NCI-H82 (cell line): ENCODE data around the gene ARFGEF3.

Source experiments
- DNase-seq: peaks from one replicate; lab custom pipeline; 2025; lab: John Stamatoyannopoulos, UW

ARFGEF3 gene

DNA sequence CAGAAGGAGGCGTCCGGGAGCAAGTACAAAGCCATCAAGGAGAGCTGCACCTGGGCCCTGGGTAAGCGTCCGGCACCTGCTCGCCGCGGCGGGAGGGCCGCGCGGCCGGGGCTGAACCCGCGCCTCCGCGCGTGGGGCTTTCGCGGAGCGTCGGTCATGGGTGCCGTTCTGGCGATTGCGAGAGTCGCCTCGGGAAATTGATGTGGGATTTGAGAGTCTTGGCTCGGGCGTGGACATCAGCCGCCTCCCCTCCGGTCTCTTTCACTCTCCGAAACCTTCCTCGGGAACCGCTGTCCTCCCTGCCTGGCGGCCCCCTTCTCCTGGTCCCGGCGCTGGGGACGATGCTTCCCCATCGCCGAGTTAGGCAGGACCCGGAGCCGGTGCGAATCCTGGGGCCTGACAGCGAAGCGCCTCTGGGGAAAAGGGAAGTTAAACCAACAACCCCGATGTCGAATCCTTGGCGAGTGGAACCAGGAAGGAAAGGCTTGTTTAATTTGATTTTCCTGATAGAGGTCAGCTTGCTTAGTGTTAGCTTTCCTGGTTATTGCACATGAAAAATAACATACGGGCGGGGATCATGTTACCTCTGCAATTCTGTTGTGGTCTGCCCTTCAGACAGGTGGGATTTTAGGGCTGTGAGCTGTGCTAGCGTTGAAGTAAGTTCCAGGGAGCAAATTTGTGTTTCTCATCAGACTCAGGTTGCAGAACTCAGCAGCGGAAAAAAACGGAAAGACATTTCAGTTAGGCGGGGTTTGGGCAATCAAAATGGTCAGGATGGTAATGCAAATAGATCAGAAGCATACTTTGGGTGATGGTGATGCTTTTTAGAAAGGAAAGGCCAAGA, 594 bp downstream of the ARFGEF3 start:
- peak; percentile 40 for DNase-seq

DNA sequence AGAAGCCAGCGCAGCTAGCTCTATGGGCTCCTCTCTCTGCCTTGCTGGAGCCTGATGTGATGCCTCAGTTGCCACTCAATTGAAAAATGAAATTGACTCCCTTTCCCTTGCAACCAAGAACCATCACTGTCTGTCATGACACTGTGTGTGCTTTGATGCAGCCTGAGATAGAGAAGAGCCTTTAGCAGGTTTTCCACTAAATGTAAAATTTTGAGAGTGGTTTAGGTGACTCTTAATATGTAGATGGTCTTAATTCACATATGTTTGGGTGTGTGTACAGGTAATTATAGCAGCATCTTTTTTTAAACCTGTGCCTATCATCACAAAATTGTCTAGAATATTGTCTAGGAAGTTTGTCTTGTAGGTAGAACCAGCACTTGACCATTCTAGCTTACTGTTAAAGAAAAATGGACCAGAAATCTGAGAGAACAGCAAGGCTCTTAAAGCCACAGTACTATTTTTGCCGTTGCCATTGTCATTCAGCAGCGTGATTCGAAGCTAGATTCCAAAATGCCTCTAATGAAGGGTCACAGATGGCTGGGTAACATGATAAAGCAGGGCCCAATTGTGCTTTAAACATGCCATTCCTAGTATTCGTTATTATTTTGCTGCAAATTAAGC, 1.3 kb downstream of the ARFGEF3 start:
- DNase-seq: no peak

DNA sequence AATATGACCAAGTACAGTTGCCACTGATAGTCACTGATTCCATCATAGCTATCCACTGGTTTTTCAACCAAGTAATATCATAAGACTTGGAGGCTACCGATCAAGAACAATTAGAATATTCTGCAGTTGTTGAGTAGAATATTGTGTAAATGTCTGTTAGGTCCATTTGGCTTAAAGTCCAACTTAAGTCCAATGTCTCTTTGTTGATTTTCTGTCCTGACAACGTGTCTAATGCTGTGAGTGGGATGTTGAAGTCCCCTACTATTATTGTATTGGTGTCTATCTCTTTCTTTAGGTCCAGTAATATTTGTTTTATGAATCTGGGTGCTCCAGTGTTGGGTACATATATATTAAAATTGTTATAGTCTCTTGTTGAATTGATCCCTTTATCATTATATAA, 13.9 kb downstream of the ARFGEF3 start:
- no peak for DNase-seq

DNA sequence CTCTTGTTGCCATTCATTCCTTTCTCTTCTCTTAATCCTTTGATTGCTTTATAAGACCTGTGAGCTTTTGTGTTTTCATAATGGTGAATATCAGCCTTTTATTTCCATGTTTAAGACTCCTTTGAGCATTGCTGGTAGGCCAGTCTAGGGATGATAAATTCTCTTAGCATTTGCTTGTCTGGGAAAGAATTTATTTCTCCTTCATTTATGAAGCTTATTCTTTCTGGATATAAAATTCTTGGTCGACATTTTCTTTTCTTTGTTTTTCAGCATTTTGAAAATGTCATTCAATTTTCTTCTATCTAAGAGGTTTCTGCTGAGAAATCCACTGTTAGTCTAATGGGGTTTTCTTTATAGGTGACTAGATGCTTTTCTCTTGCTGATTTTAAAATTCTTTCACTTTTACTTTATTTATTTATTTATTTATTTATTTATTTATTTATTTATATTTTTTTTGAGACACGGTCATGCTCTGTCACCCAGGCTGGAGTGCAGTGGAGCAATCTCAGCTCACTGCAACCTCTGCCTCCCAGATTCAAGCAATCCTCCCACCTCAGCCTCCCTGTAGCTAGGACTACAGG, 15.0 kb downstream of the ARFGEF3 start:
- no peak for DNase-seq

DNA sequence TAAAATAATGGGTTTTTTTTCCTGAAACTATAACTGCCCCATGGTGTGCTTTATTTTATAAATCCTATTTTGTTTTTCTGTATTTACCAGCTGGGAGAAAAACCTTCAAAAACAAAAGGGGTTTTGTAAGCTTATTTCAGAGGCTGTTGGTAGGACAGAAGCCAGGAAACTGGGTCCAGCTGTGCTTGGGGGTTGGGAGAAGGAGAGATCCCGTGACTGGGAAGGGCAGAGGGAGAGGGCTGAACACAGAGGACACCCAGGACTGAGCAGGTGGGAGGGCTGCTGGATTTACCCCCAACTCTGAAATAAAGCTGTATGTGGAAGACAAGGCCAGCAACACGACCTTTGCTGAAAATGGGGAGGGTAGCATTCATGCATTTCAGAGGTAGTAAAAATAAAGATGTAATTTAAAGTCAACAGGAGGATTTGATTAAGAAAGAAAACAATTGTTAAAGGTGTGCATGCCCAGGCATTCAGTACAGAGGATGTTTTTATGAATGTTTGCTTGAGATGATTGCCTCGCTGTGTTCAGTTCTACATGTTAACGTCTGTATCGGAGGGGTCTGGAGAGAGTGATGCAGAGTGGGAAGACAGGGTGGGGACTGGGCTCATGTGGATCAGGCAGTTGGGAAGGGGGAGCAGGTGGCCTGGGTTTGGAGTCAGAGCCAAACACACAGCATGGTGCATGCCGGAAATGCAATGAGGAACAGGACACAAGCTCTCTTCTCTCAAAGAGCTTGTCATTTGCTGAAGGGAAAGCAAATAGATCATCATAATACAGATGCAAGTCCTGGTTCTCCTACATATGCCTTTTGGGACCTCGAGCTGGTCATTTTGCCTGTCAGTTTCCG, 21.4 kb downstream of the ARFGEF3 start:
- DNase-seq: no peak

DNA sequence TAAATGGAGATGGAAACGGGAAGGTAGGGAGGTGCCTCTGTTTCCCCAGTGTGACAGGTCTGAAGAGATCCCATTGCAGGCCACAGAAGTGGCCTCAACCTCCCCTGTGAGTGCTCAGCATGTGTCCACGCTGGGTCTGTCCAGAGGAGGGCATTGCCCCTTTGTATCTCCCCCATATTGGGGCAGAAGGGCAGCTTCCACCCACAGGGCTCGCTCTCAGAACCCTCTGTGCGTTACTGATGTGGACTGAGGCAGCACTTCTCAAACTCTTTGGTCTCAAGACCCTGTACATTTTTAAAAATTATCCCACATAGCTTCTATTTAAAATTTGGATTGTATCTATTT, 22.0 kb downstream of the ARFGEF3 start:
- DNase-seq: no peak

DNA sequence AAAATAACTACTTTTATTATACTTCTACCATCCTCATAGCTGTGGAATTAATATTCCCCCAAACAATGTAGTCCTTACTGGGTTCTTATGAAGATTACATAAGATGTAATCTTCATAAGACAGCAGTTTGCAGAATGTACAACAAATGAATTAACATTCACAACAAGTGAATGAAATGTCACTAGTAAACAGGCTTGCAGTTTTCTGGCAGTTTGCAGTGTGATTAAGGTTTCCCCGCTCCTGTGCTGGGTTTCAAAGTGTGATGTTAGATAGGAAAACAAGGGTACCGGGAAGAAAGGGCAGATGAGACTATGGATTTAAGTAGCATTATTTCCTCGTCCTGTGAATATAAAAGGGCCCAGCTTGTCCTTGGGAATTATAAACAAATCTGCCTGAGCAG, 22.5 kb downstream of the ARFGEF3 start:
- DNase-seq: no peak

DNA sequence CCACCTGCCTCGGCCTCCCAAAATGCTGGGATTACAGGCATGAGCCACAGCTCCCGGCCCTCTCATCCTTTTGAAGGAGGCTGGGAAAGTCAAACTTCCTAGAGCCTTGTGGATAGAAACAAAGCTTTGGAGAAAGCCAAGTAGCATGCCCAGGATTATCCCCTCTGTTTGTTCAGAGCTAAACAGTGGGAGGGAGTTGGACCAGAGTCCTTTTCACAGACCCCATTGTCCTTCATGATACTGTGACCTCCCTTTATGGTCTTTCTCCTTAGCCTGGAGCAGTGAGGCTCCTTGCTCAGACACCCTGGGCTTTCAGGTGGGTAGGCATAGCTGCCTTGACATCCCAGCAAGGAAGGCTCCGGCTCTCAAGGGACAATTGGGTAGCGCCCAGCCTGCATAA, 25.4 kb downstream of the ARFGEF3 start:
- no peak for DNase-seq

DNA sequence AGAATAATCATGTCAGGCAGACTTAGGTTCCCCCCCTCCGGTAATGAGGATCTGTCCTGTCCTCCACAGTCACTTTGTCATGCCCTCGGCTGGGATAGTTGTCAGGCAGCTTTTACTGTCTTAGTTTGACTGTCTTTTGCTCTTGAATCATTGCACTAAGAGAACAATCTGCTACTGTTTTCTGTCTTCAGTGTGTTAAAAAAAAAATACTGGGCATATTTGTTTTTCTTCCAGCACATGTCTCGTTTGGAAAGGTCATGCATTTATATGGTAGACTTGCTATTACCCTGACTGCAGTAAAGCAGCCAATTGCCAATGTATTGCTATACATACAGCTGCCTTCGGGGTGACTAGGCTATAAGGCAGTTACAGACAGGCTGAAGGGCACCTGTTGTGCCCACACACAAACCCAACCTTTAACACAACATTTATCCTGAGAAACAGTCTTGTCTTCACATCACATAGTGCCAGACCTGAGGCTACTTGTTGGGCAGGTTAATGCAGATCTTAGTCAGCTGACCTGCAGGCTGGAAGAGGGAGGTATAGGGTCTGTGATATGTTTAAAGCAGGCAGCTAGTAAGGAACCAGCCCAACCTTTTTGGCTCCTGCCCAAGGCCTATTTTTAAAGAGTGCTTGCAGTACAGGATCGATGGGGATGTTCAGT, 26.7 kb downstream of the ARFGEF3 start:
- no peak for DNase-seq

DNA sequence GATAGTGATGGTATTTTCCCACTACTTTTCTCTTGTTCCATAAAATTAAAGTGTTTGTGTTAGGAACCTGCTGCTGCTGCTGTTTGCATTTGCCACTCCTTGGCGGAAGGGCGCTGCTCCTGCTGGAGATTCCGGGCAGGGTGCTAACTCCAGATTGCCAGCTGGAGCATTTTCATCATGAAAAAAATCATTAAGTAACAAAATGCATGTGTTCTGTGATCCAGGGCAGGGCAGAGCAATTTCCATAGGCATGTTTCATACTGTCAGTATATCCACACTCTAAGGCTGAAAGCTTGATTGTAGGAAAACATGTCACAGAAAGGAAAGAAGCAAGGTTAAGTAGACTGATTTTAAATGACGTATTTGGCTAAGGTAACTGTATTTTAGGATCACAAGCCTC, 32.5 kb downstream of the ARFGEF3 start:
- no peak for DNase-seq

DNA sequence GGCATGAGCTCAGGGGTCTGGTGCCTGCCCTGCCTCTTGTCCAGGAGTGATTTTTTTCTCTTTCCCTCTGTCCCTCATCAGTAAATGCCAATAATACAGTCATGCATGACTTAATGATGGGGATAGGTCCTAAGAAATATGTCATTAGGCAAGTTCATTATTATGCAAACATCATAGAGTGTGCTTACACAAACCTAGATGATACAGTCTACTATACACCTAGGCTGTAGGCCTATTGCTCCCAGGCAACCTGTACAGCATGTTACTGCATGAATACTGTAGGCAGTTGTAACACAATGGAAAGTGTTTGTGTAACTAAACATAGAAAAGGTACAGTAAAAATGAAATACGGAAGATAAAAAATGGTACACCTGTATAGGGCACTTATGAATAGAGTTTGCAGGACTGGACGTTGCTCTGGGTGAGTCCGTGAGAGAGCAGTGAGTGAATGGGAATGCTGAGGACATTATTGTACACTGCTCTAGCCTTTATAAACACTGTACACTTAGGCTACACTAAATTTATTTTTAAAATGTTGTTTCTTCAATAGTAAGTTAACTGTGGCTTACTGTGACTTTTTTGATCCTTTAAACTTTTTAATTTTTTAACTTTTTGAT, 34.5 kb downstream of the ARFGEF3 start:
- no peak for DNase-seq

DNA sequence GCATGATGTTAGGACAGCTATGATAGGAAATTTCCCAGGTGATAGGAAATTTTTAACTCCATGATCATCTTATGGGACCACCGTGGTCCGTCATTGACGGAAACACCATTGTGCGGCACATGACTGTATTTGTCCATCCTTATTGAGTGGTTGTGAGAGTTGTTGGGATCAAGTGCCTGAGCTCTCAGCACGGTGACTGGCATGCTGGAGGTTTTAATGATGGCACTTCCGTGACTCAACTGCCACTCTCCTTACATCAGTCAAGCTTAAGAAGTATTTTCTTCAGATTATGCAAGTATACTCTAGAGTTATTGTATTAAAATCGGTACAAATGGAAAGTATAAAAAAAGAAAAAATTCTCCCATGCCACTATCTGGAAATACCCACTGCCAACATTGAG, 35.8 kb downstream of the ARFGEF3 start:
- DNase-seq: no peak

DNA sequence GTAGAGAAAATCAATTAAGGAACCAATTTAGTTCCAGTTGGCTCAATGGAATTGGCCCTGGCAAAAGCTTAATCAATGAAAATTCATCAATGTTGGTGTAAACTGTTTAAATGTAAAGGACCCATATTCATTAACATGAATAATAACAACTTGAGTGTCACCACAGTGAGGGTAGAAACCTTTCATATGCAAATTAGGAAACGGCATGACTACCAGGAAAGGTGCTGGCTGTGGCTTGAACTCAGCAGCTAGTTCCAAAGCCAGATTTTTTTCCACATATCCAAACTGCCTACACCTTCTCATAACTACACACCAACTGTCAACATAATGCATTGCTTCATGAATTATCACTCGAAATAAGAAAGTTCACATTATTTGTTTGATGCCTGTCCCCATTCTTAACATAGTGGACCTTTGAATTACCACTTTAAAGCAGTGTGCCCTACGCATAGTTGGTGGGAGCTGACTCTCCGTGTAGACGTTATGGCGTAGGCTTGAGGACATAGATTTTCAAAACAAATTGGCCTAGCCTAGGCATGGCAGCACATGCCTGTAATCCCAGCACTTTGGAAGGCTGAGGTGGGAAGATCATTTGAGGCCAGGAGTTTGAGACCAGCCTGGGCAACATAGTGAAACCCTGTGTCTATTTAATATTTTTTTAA, 36.8 kb downstream of the ARFGEF3 start:
- DNase-seq: no peak

DNA sequence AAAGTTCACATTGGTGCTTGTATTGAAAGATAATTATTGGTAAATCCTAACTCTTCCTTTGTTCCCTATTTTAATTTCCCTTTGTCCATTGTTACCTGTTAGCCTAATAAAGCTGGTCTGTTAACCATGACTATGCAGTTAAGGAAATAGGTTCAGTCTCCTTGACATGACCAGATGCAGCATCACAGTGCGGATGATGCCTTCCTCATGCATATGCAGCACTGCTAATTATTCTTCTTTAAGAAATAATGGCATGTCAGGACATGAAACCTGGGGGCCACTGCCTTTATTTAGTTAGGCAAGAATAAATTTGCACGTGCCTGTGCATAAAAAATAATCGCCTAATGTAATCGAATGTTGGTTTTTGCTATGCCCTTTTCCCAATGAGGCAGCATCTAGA, 40.1 kb downstream of the ARFGEF3 start:
- no peak for DNase-seq

DNA sequence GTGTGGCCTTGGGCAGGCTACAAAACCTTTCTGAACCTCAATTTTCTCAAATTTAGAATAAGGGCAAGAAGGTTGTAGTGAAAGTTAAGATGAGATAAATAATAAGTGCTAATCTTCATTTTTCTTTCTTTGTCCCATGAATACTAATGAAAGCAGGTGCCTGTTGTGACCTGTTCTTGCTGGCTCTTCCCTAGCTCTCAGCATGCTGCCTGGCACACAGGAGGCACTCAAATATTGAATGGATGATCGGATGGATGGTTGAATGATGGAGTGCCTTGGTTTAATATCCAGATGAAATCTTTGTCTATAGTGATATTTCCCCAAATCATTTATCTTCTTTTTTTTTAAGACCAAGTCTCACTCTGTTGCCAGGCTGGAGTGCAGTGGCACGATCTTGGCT, 41.6 kb downstream of the ARFGEF3 start:
- DNase-seq: no peak

DNA sequence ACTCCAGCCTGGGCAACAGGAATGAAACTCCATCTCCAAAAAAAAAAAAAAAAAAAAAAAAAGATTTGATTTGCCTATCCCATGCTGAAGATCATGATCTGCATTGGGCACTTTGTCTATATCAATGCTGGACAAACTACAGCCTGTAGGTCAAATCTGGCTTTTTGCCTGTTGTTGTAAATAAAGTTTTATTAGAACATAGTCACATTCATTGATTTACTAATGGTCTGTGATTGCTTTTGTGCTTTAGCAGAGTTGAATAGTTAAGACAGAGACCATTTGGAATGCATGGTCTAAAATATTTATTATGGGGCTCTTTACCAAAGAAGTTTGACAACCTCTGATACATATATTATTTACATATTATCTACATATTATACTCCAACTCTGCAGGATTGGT, 42.6 kb downstream of the ARFGEF3 start:
- no peak for DNase-seq

DNA sequence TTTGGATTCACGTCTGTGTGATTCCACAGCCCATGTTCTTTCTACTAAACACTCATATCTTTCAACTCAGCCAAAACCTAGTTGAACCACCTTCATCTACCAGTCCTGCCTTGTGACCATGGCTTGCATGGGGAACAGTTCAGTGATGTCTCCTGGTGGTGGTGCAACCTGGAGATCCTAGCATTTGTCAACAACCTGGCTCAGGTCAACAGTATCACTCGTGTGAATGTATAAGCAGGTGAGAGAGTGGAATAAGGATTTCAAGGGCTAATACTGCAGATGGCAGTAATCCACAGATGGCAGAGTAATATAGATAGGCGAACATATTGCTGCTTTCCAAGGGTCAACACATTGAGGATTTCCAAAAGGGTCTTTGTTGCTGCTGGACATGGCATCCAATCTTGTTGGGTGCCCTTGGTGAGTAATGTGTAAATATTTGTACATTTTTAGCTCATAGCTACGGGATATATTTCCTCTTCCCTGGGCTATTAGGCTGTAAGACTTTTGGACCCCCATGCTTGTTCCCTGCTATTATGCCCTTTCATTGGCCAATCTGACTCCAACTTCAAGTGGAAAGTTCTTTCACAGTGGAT, 43.1 kb downstream of the ARFGEF3 start:
- DNase-seq: no peak

DNA sequence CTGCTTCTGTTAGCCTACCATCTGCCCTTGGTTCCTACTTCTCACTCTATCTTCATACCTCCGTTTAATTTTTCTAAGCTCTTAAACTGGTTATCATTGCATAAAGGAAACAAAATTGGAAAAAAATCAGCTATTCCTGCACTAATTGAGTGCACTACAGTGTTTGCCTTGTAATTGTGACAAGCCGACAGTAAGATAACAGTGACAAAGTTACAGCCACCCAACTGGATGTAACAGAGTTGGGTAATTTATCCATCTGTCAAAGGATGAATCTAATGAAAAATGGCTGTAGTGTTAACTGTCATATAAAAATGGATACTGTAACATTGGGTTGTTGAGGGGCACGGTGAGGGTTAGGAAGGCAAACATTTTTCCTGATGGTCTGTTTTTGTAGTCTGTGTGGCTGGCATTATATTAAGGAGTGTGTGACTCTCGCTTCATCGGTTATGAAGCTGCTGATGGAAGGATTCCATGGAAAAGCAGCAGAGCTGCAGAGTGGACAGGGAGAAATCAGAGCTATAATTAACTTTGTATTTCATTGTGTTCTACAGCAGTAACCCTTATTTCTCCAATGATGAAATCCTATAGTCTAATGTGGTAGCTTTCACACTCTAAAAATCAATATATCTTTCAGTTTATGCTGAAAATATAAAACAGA, 43.8 kb downstream of the ARFGEF3 start:
- DNase-seq: no peak

DNA sequence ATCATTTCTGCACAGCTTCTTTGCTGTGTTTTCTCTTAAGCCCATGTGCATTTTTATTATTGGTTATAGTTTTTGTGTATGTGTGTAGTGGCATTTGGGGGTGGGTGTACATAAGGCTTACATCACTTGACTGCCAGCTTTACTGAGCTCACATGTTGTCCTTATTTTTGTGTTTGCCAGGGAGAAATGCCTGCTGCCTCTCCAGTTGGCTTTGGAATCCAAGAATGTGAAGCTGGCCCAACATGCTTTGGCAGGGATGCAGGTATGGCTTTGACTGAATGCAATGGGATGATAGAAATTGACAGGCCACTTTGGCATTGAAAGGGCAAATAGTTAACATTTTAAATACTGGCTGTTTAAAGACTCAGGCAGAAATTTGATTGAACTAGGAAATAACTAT, 45.1 kb downstream of the ARFGEF3 start:
- no peak for DNase-seq

DNA sequence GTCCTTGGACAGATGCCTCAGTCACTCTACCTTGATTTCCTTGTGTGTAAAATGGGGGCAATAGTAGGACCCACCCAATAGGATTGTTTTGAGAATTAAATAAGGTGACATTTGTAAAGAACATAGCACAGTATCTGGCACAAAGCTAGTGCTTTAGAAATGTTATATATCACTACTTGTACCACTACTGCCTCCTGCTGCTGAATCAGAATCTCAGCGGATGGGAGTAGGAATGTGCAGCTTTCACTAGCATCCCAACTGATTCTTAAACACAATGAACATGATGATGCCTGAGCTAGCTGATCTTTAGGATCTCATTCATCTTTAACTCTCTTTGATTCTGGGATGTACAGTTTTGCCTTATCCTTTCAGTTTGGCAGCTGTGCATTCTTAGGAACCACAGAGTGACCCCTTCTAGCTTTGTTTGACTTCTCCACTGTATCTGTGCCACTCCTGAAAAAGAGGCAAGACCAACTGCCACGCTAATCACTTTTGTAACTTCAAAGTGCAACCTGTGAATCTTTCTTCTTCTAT, 49.4 kb downstream of the ARFGEF3 start:
- no peak for DNase-seq
